Activated CD8-positive, alpha-beta T cell treated with anti-CD3 and anti-CD28 coated beads for 36 hours (primary cell): ENCODE data around the gene SLC31A1. TPM values are rescaled to one million over a fixed set of nuclear protein-coding genes. Genes with fewer than 3 reads are reported as not detected.

Source experiments
- ATAC-seq: fragments of 200-7000 bp; cut with Tn5 transposase; one replicate; pipeline ENCODE4 v1.10.0; 2021; ENCODE audit warnings: mild to moderate bottlenecking, moderate library complexity
- CTCF ChIA-PET: fragments of 350-600 bp; sonication (Branson Sonifier 250); formaldehyde crosslinking; loops from one replicate; lab custom pipeline; 2021; ENCODE audit warnings: antibody characterized with exemption; lab: Charles Lee
- POLR2A ChIA-PET: fragments of 350-600 bp; sonication (Branson Sonifier 250); formaldehyde crosslinking; loops from one replicate; lab custom pipeline; 2021; ENCODE audit warnings: antibody characterized with exemption; lab: Charles Lee
- DNase-seq: peaks from one replicate; pipeline ENCODE4 v3.0.0-alpha.2; 2020
- H3K27ac Mint-ChIP-seq: one replicate; pipeline ENCODE4 v1.8.0; 2021; ENCODE audit warnings: mild to moderate bottlenecking, mixed read lengths
- H3K27me3 Mint-ChIP-seq: one replicate; pipeline ENCODE4 v1.8.0; 2021; ENCODE audit warnings: mixed read lengths
- H3K36me3 Mint-ChIP-seq: one replicate; pipeline ENCODE4 v1.8.0; 2021; ENCODE audit warnings: low read depth, mixed read lengths
- H3K4me1 Mint-ChIP-seq: one replicate; pipeline ENCODE4 v1.8.0; 2021; ENCODE audit warnings: low read depth, mixed read lengths
- H3K4me3 Mint-ChIP-seq: one replicate; pipeline ENCODE4 v1.8.0; 2021; ENCODE audit warnings: mild to moderate bottlenecking, moderate library complexity, mixed read lengths
- H3K9me3 Mint-ChIP-seq: one replicate; pipeline ENCODE4 v1.8.0; 2021; ENCODE audit warnings: mixed read lengths
- intact Hi-C: fragments of 100-400 bp; cut with micrococcal nuclease; formaldehyde crosslinking; loops from one replicate; pipeline ENCODE4 v1.10.0; 2022
- total RNA-seq, 2 experiments: library from RNA; stranded (reverse); gene quantifications; one replicate each; pipeline ENCODE4 v1.2.3, GENCODE V29; 2021
- TF ChIP-seq, protein P1 (sequence below): fragments of 200-600 bp; IDR thresholded peaks from one replicate; pipeline ENCODE4 v1.8.0; 2022; ENCODE audit warnings: antibody characterized with exemption, mild to moderate bottlenecking

Gene SLC31A1
- total RNA-seq, 2 experiments from 2014 or later = 18.3 to 19.2 TPM

GRCh38 chr9:113306566-113306965 lies 85.2 kb downstream of the SLC31A1 start:
- intact Hi-C loops = no loop called here
- H3K27me3 Mint-ChIP-seq = no peaks in the 10 kb centered on the region
- TF ChIP-seq, protein P1, sequence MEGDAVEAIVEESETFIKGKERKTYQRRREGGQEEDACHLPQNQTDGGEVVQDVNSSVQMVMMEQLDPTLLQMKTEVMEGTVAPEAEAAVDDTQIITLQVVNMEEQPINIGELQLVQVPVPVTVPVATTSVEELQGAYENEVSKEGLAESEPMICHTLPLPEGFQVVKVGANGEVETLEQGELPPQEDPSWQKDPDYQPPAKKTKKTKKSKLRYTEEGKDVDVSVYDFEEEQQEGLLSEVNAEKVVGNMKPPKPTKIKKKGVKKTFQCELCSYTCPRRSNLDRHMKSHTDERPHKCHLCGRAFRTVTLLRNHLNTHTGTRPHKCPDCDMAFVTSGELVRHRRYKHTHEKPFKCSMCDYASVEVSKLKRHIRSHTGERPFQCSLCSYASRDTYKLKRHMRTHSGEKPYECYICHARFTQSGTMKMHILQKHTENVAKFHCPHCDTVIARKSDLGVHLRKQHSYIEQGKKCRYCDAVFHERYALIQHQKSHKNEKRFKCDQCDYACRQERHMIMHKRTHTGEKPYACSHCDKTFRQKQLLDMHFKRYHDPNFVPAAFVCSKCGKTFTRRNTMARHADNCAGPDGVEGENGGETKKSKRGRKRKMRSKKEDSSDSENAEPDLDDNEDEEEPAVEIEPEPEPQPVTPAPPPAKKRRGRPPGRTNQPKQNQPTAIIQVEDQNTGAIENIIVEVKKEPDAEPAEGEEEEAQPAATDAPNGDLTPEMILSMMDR = no peak
- ChIA-PET CTCF (no interaction called here), POLR2A (no interaction called here)
- no peak overlapping the region for H3K4me3 Mint-ChIP-seq
- no peak for ATAC-seq
- H3K36me3 Mint-ChIP-seq = no peaks in the 10 kb centered on the region
- H3K9me3 Mint-ChIP-seq = no peaks in the 10 kb centered on the region
- no peaks in the 10 kb centered on the region for H3K4me1 Mint-ChIP-seq
- no peak for DNase-seq
- no peak overlapping the region for H3K27ac Mint-ChIP-seq

GRCh38 chr9:113307396-113307975 lies 86.1 kb downstream of the SLC31A1 start:
- ChIA-PET CTCF (interaction anchor here (1.0 to 1.4 kb wide), 2 partner anchors 67 to 348 kb away, joined by 3 to 8 read pairs; no protein-coding TSS in a partner anchor), POLR2A (no interaction called here)
- Mint-ChIP-seq H3K9me3 (no peaks in the 10 kb centered on the region), H3K4me1 (no peaks in the 10 kb centered on the region), H3K36me3 (no peaks in the 10 kb centered on the region), H3K27ac (no peak overlapping the region), H3K27me3 (no peaks in the 10 kb centered on the region), H3K4me3 (no peak overlapping the region)
- no peak for ATAC-seq
- intact Hi-C loops = no loop called here
- TF ChIP-seq, protein P1 = no peak
- DNase-seq = no peak

- ChIA-PET POLR2A (no interaction called here), CTCF (interaction anchor here (0.7 to 4.0 kb wide), 8 partner anchors 34 to 349 kb away, joined by 3 to 17 read pairs (median 5); partner anchors contain the start of gene ALAD)
- Mint-ChIP-seq H3K4me3 (no peak overlapping the region), H3K27ac (no peak overlapping the region), H3K36me3 (no peaks in the 10 kb centered on the region), H3K27me3 (no peaks in the 10 kb centered on the region), H3K9me3 (no peaks in the 10 kb centered on the region), H3K4me1 (no peaks in the 10 kb centered on the region)
- DNase-seq = peak; percentile 50
- TF ChIP-seq, protein P1 = peak; percentile 79
- intact Hi-C loops = no loop called here
- ATAC-seq = peak; percentile 56
These were observed 88.0 kb downstream of the SLC31A1 start for GRCh38 chr9:113309204-113309813.

- no peaks in the 10 kb centered on the region for H3K36me3 Mint-ChIP-seq
- no peaks in the 10 kb centered on the region for H3K9me3 Mint-ChIP-seq
- DNase-seq (no peak), ATAC-seq (no peak)
- no peaks in the 10 kb centered on the region for H3K27me3 Mint-ChIP-seq
- TF ChIP-seq, protein P1 = no peak
- no peak overlapping the region for H3K4me3 Mint-ChIP-seq
- no peaks in the 10 kb centered on the region for H3K4me1 Mint-ChIP-seq
- CTCF ChIA-PET = interaction anchor here (1.1 to 4.0 kb wide), 8 partner anchors 26 to 347 kb away, joined by 3 to 17 read pairs (median 5); partner anchors contain the start of gene ALAD
- POLR2A ChIA-PET = interaction anchor here (1.0 kb wide), 1 partner anchor 89 kb away, joined by 3 read pairs; no protein-coding TSS in a partner anchor
- intact Hi-C loops = no loop called here
- H3K27ac Mint-ChIP-seq = no peak overlapping the region
These were observed 89.2 kb downstream of the SLC31A1 start for GRCh38 chr9:113310538-113310937.

DNA sequence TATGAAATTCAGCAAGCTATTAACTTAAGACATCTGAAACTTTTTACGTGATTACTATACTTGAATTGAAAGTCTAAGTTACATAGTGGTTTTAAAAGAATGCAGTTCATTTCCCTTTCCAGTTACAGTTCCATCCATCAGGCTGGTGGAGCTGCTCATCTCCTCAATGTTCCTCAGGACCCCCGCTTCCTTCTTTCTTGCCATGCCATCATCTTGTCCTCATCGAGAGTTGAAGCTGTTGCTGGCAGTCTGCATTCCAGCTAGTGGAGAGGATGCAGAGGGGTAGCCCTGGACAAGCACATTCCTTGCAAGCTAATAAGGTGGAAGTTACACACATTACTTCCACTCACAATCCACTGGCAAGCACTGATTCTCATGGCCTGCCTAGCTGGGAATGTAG lies 90.6 kb downstream of the SLC31A1 start:
- ChIA-PET POLR2A (no interaction called here), CTCF (interaction anchor here (0.6 to 4.0 kb wide), 7 partner anchors 14 to 346 kb away, joined by 3 to 17 read pairs (median 3); partner anchors contain the start of gene ALAD)
- Mint-ChIP-seq H3K27ac (no peak overlapping the region), H3K36me3 (no peaks in the 10 kb centered on the region), H3K27me3 (no peaks in the 10 kb centered on the region), H3K4me1 (no peaks in the 10 kb centered on the region), H3K9me3 (no peaks in the 10 kb centered on the region), H3K4me3 (no peak overlapping the region)
- DNase-seq (no peak), ATAC-seq (no peak)
- TF ChIP-seq, protein P1 = no peak
- intact Hi-C loops = no loop called here
